Activated T-helper 1 cell treated with Interleukin-2 at 50 U/mL for 16 hours (primary cell): ENCODE data around the gene RAI1.

Experiments used
- DNase-seq: peaks from one replicate; pipeline ENCODE4 v3.0.0-alpha.2; 2020; ENCODE audit warnings: low read depth

Gene RAI1

GRCh38 chr17:17752089-17752820 is 71.0 kb downstream of the RAI1 start:
- DNase-seq = peak; percentile 97

GRCh38 chr17:17752821-17753321 is 71.6 kb downstream of the RAI1 start:
- no peak for DNase-seq

- DNase-seq = no peak
Measured at GRCh38 chr17:17754719-17755686, 73.7 kb downstream of the RAI1 start.

- DNase-seq = no peak
Measured at GRCh38 chr17:17755715-17756114, 74.5 kb downstream of the RAI1 start.

- no peak for DNase-seq
Measured at GRCh38 chr17:17757391-17757791, 76.1 kb downstream of the RAI1 start.

- DNase-seq = no peak
Measured at GRCh38 chr17:17757956-17758845, 76.9 kb downstream of the RAI1 start.

GRCh38 chr17:17758941-17759563 is 77.8 kb downstream of the RAI1 start:
- DNase-seq = no peak

GRCh38 chr17:17760350-17760749 is 79.1 kb downstream of the RAI1 start:
- DNase-seq = no peak

GRCh38 chr17:17760872-17761550 is 79.8 kb downstream of the RAI1 start:
- DNase-seq = no peak

GRCh38 chr17:17761894-17762743 is 80.9 kb downstream of the RAI1 start:
- no peak for DNase-seq

GRCh38 chr17:17762744-17763105 is 81.5 kb downstream of the RAI1 start:
- no peak for DNase-seq

- no peak for DNase-seq
Measured at GRCh38 chr17:17763136-17763535, 81.9 kb downstream of the RAI1 start.

GRCh38 chr17:17763734-17764133 is 82.5 kb downstream of the RAI1 start:
- DNase-seq = no peak

GRCh38 chr17:17765359-17766076 is 84.3 kb downstream of the RAI1 start:
- DNase-seq = no peak

- DNase-seq = no peak
Measured at GRCh38 chr17:17766077-17766743, 85.0 kb downstream of the RAI1 start.

GRCh38 chr17:17766744-17767120 is 85.5 kb downstream of the RAI1 start:
- DNase-seq = no peak

- no peak for DNase-seq
Measured at GRCh38 chr17:17767154-17767869, 86.1 kb downstream of the RAI1 start.

- DNase-seq = no peak
Measured at GRCh38 chr17:17767887-17768418, 86.7 kb downstream of the RAI1 start.
